Activated CD8-positive, alpha-beta T cell treated with anti-CD3 and anti-CD28 coated beads for 36 hours (primary cell): ENCODE data around the gene RALGDS. TPM values are rescaled to one million over a fixed set of nuclear protein-coding genes. Genes with fewer than 3 reads are reported as not detected.

Experiments used
- ATAC-seq: fragments of 200-7000 bp; cut with Tn5 transposase; one replicate; pipeline ENCODE4 v1.10.0; 2021; ENCODE audit warnings: mild to moderate bottlenecking, moderate library complexity
- CTCF ChIA-PET: fragments of 350-600 bp; sonication (Branson Sonifier 250); formaldehyde crosslinking; loops from one replicate; lab custom pipeline; 2021; ENCODE audit warnings: antibody characterized with exemption; lab: Charles Lee
- POLR2A ChIA-PET: fragments of 350-600 bp; sonication (Branson Sonifier 250); formaldehyde crosslinking; loops from one replicate; lab custom pipeline; 2021; ENCODE audit warnings: antibody characterized with exemption; lab: Charles Lee
- DNase-seq: peaks from one replicate; pipeline ENCODE4 v3.0.0-alpha.2; 2020
- H3K27ac Mint-ChIP-seq: one replicate; pipeline ENCODE4 v1.8.0; 2021; ENCODE audit warnings: mild to moderate bottlenecking, mixed read lengths
- H3K27me3 Mint-ChIP-seq: one replicate; pipeline ENCODE4 v1.8.0; 2021; ENCODE audit warnings: mixed read lengths
- H3K36me3 Mint-ChIP-seq: one replicate; pipeline ENCODE4 v1.8.0; 2021; ENCODE audit warnings: low read depth, mixed read lengths
- H3K4me1 Mint-ChIP-seq: one replicate; pipeline ENCODE4 v1.8.0; 2021; ENCODE audit warnings: low read depth, mixed read lengths
- H3K4me3 Mint-ChIP-seq: one replicate; pipeline ENCODE4 v1.8.0; 2021; ENCODE audit warnings: mild to moderate bottlenecking, moderate library complexity, mixed read lengths
- H3K9me3 Mint-ChIP-seq: one replicate; pipeline ENCODE4 v1.8.0; 2021; ENCODE audit warnings: mixed read lengths
- CTCF ChIP-seq: fragments of 200-600 bp; IDR thresholded peaks from one replicate; pipeline ENCODE4 v1.8.0; 2022; ENCODE audit warnings: antibody characterized with exemption, mild to moderate bottlenecking
- intact Hi-C: fragments of 100-400 bp; cut with micrococcal nuclease; formaldehyde crosslinking; loops from one replicate; pipeline ENCODE4 v1.10.0; 2022
- total RNA-seq, 2 experiments: library from RNA; stranded (reverse); gene quantifications; one replicate each; pipeline ENCODE4 v1.2.3, GENCODE V29; 2021

The RALGDS gene
- total RNA-seq, 2 experiments from 2014 or later = 80.5 to 88.2 TPM

GRCh38 chr9:133167769-133168168 is 46.7 kb upstream of the RALGDS start:
- ChIA-PET POLR2A (interaction anchor here (1.1 to 1.8 kb wide), 2 partner anchors 9 to 12 kb away, joined by 3 to 5 read pairs; no protein-coding TSS in a partner anchor), CTCF (interaction anchor here (0.9 to 1.6 kb wide), 5 partner anchors 11 to 145 kb away, joined by 3 to 11 read pairs (median 5); no protein-coding TSS in a partner anchor)
- H3K36me3 Mint-ChIP-seq = no peaks in the 10 kb centered on the region
- H3K9me3 Mint-ChIP-seq = no peaks in the 10 kb centered on the region
- ATAC-seq (no peak), DNase-seq (no peak)
- intact Hi-C loops = no loop called here
- no peaks in the 10 kb centered on the region for H3K4me1 Mint-ChIP-seq
- H3K4me3 Mint-ChIP-seq = no peak overlapping the region
- no peak for TF ChIP-seq CTCF
- no peak overlapping the region for H3K27ac Mint-ChIP-seq
- no peaks in the 10 kb centered on the region for H3K27me3 Mint-ChIP-seq

- H3K27me3 Mint-ChIP-seq = peaks cover 1% of the 10 kb centered on the region
- H3K9me3 Mint-ChIP-seq = no peaks in the 10 kb centered on the region
- intact Hi-C loops = no loop called here
- no peaks in the 10 kb centered on the region for H3K36me3 Mint-ChIP-seq
- ATAC-seq (no peak), DNase-seq (no peak)
- ChIA-PET POLR2A (interaction anchor here (1.1 to 1.8 kb wide), 2 partner anchors 9 to 11 kb away, joined by 3 to 5 read pairs; no protein-coding TSS in a partner anchor), CTCF (interaction anchor here (0.7 to 1.6 kb wide), 7 partner anchors 12 to 145 kb away, joined by 3 to 11 read pairs (median 4); no protein-coding TSS in a partner anchor)
- no peak for TF ChIP-seq CTCF
- no peak overlapping the region for H3K27ac Mint-ChIP-seq
- H3K4me1 Mint-ChIP-seq = no peaks in the 10 kb centered on the region
- H3K4me3 Mint-ChIP-seq = no peak overlapping the region
Measured at GRCh38 chr9:133167096-133167730, 46.2 kb upstream of the RALGDS start.

- no peak overlapping the region for H3K4me3 Mint-ChIP-seq
- no peak for ATAC-seq
- CTCF ChIA-PET = interaction anchor here (0.7 to 1.6 kb wide), 4 partner anchors 20 to 144 kb away, joined by 3 to 11 read pairs (median 4); no protein-coding TSS in a partner anchor
- H3K9me3 Mint-ChIP-seq = no peaks in the 10 kb centered on the region
- intact Hi-C loops = no loop called here
- H3K36me3 Mint-ChIP-seq = no peaks in the 10 kb centered on the region
- no peaks in the 10 kb centered on the region for H3K4me1 Mint-ChIP-seq
- POLR2A ChIA-PET = interaction anchor here (1.1 to 1.8 kb wide), 2 partner anchors 8 to 10 kb away, joined by 3 to 5 read pairs; no protein-coding TSS in a partner anchor
- no peak for TF ChIP-seq CTCF
- H3K27ac Mint-ChIP-seq = no peak overlapping the region
- H3K27me3 Mint-ChIP-seq = peaks cover 1% of the 10 kb centered on the region
- no peak for DNase-seq
Measured at GRCh38 chr9:133166392-133166791, 45.4 kb upstream of the RALGDS start.

- Mint-ChIP-seq H3K27ac (no peak overlapping the region), H3K36me3 (no peaks in the 10 kb centered on the region), H3K4me3 (no peak overlapping the region), H3K4me1 (no peaks in the 10 kb centered on the region), H3K9me3 (no peaks in the 10 kb centered on the region), H3K27me3 (peaks cover 3% of the 10 kb centered on the region)
- CTCF ChIA-PET = no interaction called here
- POLR2A ChIA-PET = no interaction called here
- ATAC-seq = no peak
- no peak for DNase-seq
- no peak for TF ChIP-seq CTCF
- intact Hi-C loops = no loop called here
Measured at GRCh38 chr9:133165452-133165730, 44.4 kb upstream of the RALGDS start.

- TF ChIP-seq CTCF = no peak
- Mint-ChIP-seq H3K27me3 (peaks cover 3% of the 10 kb centered on the region), H3K27ac (no peak overlapping the region), H3K4me3 (peak overlapping the region; percentile 67), H3K36me3 (no peaks in the 10 kb centered on the region), H3K9me3 (no peaks in the 10 kb centered on the region), H3K4me1 (no peaks in the 10 kb centered on the region)
- ChIA-PET CTCF (interaction anchor here (1.4 kb wide), 1 partner anchor 17 kb away, joined by 5 read pairs; no protein-coding TSS in a partner anchor), POLR2A (interaction anchor here (0.6 kb wide), 1 partner anchor 121 kb away, joined by 3 read pairs; no protein-coding TSS in a partner anchor)
- DNase-seq = no peak
- ATAC-seq = no peak
- intact Hi-C loops = no loop called here
Measured at GRCh38 chr9:133164191-133164590, 43.2 kb upstream of the RALGDS start.
